ENCODE measurements around the gene SERPINH1. TPM values are rescaled to one million over a fixed set of nuclear protein-coding genes. Genes with fewer than 3 reads are reported as not detected.

SERPINH1 gene
- total and polyA plus RNA-seq, 2 donors (not counting 1 experiment from before 2014, with no cell fraction given), result 3.0 to 5.7 TPM

DNA sequence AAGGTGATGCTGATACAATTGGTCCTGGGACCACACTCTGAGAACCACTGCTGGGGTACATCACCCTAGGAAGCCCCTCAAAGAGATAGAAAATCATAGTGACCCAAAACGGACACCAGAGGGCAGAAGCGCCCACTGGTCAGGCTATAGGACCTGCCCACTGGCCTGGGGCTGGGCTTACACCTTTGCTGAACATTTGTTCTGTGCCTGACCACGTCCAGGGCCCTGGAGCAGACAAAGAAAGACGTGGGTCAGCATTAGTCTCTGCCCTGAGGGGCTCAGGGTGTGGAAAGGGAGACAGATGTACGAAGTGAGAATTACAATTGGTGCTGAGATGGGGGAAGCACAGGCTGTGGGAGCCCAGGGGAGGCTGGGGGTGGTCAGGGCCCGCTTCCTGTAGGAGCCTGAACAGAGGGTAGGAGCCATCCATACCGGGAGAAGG is 14.4 kb upstream of the SERPINH1 start:
- Histone ChIP-seq H3K36me3 (replicated peaks in 1 of 2; ENCODE audit: control extremely low read depth in 1 of 2, control insufficient read depth in 1 of 2, extremely low read depth in 1 of 2, insufficient read depth in 2 of 2, low read length in 1 of 2) (no peaks in the 10 kb centered on the region), H2AFZ (ENCODE audit: insufficient read depth, low read depth, low read length, poor library complexity, severe bottlenecking) (no peak overlapping the region), H3K27ac (ENCODE audit: low read length in 2 of 2) (no peak overlapping the region), H3K79me2 (ENCODE audit: control insufficient read depth, insufficient read depth, low read length) (no peaks in the 10 kb centered on the region), H3K9me3 (ENCODE audit: control extremely low read depth in 1 of 3, control insufficient read depth in 2 of 3, insufficient read depth in 1 of 3, low read length in 2 of 3) (peaks cover 0 to 3% (median 0%) of the 10 kb centered on the region in 3 donors), H3K4me3 (ENCODE audit: control extremely low read depth in 1 of 5, extremely low read depth in 1 of 5, insufficient read depth in 1 of 5, low read depth in 2 of 5, low read length in 4 of 5) (no peak overlapping the region), H3K4me2 (replicated peaks; ENCODE audit: low read depth, low read length, poor library complexity, severe bottlenecking) (no peak overlapping the region), H3K27me3 (replicated peaks in 1 of 4; ENCODE audit: control extremely low read depth in 1 of 4, control insufficient read depth in 3 of 4, insufficient read depth in 4 of 4, low read length in 3 of 4) (peaks cover 0 to 20% (median 5%) of the 10 kb centered on the region in 4 experiments), H4K20me1 (ENCODE audit: control insufficient read depth, insufficient read depth, low read length, poor library complexity, severe bottlenecking) (no peaks in the 10 kb centered on the region), H3K9ac (ENCODE audit: low read length) (no peak overlapping the region), H3K4me1 (ENCODE audit: control insufficient read depth in 2 of 2, insufficient read depth in 2 of 2, low read length in 2 of 2) (no peaks in the 10 kb centered on the region)
- intact Hi-C loops (cut with micrococcal nuclease), result loop anchor here (1.0 kb wide), 3 partner anchors 159 to 771 kb away; partner anchors contain the start of gene DGAT2
- H3K27me3 Mint-ChIP-seq, result peaks cover 14% of the 10 kb centered on the region
- no peak overlapping the region for H3K27ac Mint-ChIP-seq
- TF ChIP-seq, protein P1, sequence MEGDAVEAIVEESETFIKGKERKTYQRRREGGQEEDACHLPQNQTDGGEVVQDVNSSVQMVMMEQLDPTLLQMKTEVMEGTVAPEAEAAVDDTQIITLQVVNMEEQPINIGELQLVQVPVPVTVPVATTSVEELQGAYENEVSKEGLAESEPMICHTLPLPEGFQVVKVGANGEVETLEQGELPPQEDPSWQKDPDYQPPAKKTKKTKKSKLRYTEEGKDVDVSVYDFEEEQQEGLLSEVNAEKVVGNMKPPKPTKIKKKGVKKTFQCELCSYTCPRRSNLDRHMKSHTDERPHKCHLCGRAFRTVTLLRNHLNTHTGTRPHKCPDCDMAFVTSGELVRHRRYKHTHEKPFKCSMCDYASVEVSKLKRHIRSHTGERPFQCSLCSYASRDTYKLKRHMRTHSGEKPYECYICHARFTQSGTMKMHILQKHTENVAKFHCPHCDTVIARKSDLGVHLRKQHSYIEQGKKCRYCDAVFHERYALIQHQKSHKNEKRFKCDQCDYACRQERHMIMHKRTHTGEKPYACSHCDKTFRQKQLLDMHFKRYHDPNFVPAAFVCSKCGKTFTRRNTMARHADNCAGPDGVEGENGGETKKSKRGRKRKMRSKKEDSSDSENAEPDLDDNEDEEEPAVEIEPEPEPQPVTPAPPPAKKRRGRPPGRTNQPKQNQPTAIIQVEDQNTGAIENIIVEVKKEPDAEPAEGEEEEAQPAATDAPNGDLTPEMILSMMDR (IDR thresholded peaks at IDR 0.05), result peak; percentile 84
- no peak for TF ChIP-seq EZH2 (IDR thresholded peaks at IDR 0.05; ENCODE audit: borderline replicate concordance, insufficient read depth, low read depth, low read length, poor library complexity, severe bottlenecking)
- no peak overlapping the region for H3K4me3 Mint-ChIP-seq
- H3K4me1 Mint-ChIP-seq, result no peaks in the 10 kb centered on the region
- 26% methylated on average over 7 of the region's 7 CpGs for WGBS (ENCODE audit: insufficient coverage)
- POLR2A ChIA-PET, result no interaction called here
- DNase-seq (peak; percentile 66), ATAC-seq (ENCODE audit: low read depth) (peak; percentile 47)
- CTCF ChIA-PET, result interaction anchor here (0.8 to 1.6 kb wide), 5 partner anchors 11 to 321 kb away, joined by 3 to 5 read pairs (median 4); no protein-coding TSS in a partner anchor
- H3K9me3 Mint-ChIP-seq (ENCODE audit: insufficient read depth), result no peaks in the 10 kb centered on the region

GRCh38 chr11:75548595-75549272 is 13.3 kb upstream of the SERPINH1 start:
- Mint-ChIP-seq H3K4me1 (no peaks in the 10 kb centered on the region), H3K9me3 (ENCODE audit: insufficient read depth) (no peaks in the 10 kb centered on the region), H3K27ac (no peak overlapping the region), H3K27me3 (peaks cover 14% of the 10 kb centered on the region), H3K4me3 (no peak overlapping the region)
- Histone ChIP-seq H3K27ac (ENCODE audit: low read length in 2 of 2) (no peak overlapping the region), H3K27me3 (replicated peaks in 1 of 4; ENCODE audit: control extremely low read depth in 1 of 4, control insufficient read depth in 3 of 4, insufficient read depth in 4 of 4, low read length in 3 of 4) (peaks cover 0 to 14% (median 5%) of the 10 kb centered on the region in 4 experiments), H3K4me1 (ENCODE audit: control insufficient read depth in 2 of 2, insufficient read depth in 2 of 2, low read length in 2 of 2) (no peaks in the 10 kb centered on the region), H3K79me2 (ENCODE audit: control insufficient read depth, insufficient read depth, low read length) (no peaks in the 10 kb centered on the region), H3K36me3 (replicated peaks in 1 of 2; ENCODE audit: control extremely low read depth in 1 of 2, control insufficient read depth in 1 of 2, extremely low read depth in 1 of 2, insufficient read depth in 2 of 2, low read length in 1 of 2) (no peaks in the 10 kb centered on the region), H3K9ac (ENCODE audit: low read length) (no peak overlapping the region), H2AFZ (ENCODE audit: insufficient read depth, low read depth, low read length, poor library complexity, severe bottlenecking) (no peak overlapping the region), H3K4me3 (ENCODE audit: control extremely low read depth in 1 of 5, extremely low read depth in 1 of 5, insufficient read depth in 1 of 5, low read depth in 2 of 5, low read length in 4 of 5) (no peak overlapping the region), H3K4me2 (replicated peaks; ENCODE audit: low read depth, low read length, poor library complexity, severe bottlenecking) (no peak overlapping the region), H3K9me3 (ENCODE audit: control extremely low read depth in 1 of 3, control insufficient read depth in 2 of 3, insufficient read depth in 1 of 3, low read length in 2 of 3) (peaks cover 0 to 3% (median 0%) of the 10 kb centered on the region in 3 donors), H4K20me1 (ENCODE audit: control insufficient read depth, insufficient read depth, low read length, poor library complexity, severe bottlenecking) (no peaks in the 10 kb centered on the region)
- ChIA-PET POLR2A (no interaction called here), CTCF (interaction anchor here (0.7 to 2.0 kb wide), 9 partner anchors 12 to 770 kb away, joined by 3 to 4 read pairs (median 3); no protein-coding TSS in a partner anchor)
- intact Hi-C loops (cut with micrococcal nuclease), result no loop called here
- TF ChIP-seq, protein P1 (IDR thresholded peaks at IDR 0.05), result no peak
- TF ChIP-seq EZH2 (IDR thresholded peaks at IDR 0.05; ENCODE audit: borderline replicate concordance, insufficient read depth, low read depth, low read length, poor library complexity, severe bottlenecking), result no peak
- DNase-seq, result no peak
- WGBS (ENCODE audit: insufficient coverage), result 94% methylated on average over 8 of the region's 8 CpGs
- no peak for ATAC-seq (ENCODE audit: low read depth)
